Body of pancreas (tissue), 4 donors: ENCODE data around the gene GMPR.

ENCODE experiments used
- CTCF ChIP-seq, 7 experiments: fragments of 450-650 bp in 4 of 7; fragments of 200-600 bp in 3 of 7; sonication (generic) in 3 of 7; IDR thresholded peaks; one replicate each; pipeline ENCODE4 v1.5.1; 2016 to 2019; ENCODE audit warnings: antibody characterized with exemption in 7 of 7
- POLR2A ChIP-seq, 3 donors: fragments of 450-650 bp; IDR thresholded peaks; one replicate each; pipeline ENCODE4 v1.6.1; 2016; ENCODE audit warnings: antibody characterized with exemption in 3 of 3, mild to moderate bottlenecking in 2 of 3

- TF ChIP-seq CTCF (IDR thresholded peaks at IDR 0.05) (no peak), POLR2A (IDR thresholded peaks at IDR 0.05) (no peak)
Observed at GRCh38 chr6:16284472-16284871, 46.1 kb downstream of the GMPR start.
